Endothelial cell of umbilical vein (primary cell): Measurements from ENCODE around the gene HECTD3.

ENCODE experiments used
- CTCF ChIP-seq, 2 donors: IDR thresholded peaks; 1 replicate in 1 of 2; 2 replicates in 1 of 2; pipeline ENCODE4 v1.5.1; 2011; ENCODE audit warnings: low read length in 2 of 2, mild to moderate bottlenecking in 2 of 2, moderate library complexity in 2 of 2, control low read depth in 1 of 2, inconsistent platforms in 1 of 2, low read depth in 1 of 2; ENCODE audit not compliant: insufficient read depth in 1 of 2; ENCODE audit errors: extremely low read depth in 1 of 2
- EZH2 ChIP-seq: IDR thresholded peaks from 2 replicates; pipeline ENCODE4 v1.6.1; 2012; ENCODE audit warnings: borderline replicate concordance, low read depth, mild to moderate bottlenecking, moderate library complexity, low read length, inconsistent platforms; ENCODE audit not compliant: severe bottlenecking
- FOS ChIP-seq: IDR thresholded peaks from 2 replicates; pipeline ENCODE4 v1.6.1; 2011; ENCODE audit warnings: mild to moderate bottlenecking, low read length, moderate library complexity, borderline replicate concordance; ENCODE audit not compliant: insufficient read depth
- MAX ChIP-seq: IDR thresholded peaks from 2 replicates; pipeline ENCODE4 v1.6.1; 2011; ENCODE audit not compliant: insufficient read depth, insufficient read length
- POLR2A ChIP-seq: IDR thresholded peaks from 2 replicates; pipeline ENCODE4 v1.6.1; 2012; ENCODE audit warnings: low read depth, mild to moderate bottlenecking, control low read depth, low read length
- POLR2AphosphoS5 ChIP-seq: IDR thresholded peaks from 2 replicates; pipeline ENCODE4 v1.6.1; 2012; ENCODE audit warnings: low read depth, mild to moderate bottlenecking, control low read depth, low read length, moderate library complexity; ENCODE audit not compliant: insufficient read depth

- TF ChIP-seq CTCF (IDR thresholded peaks at IDR 0.05; ENCODE audit: extremely low read depth in 1 of 2, insufficient read depth in 1 of 2, low read depth in 1 of 2, low read length in 2 of 2) (no peak), EZH2 (no peak), POLR2A (no peak), POLR2AphosphoS5 (no peak), MAX (no peak), FOS (no peak)
These were observed 27.1 kb upstream of the HECTD3 start for GRCh38 chr1:45038240-45038639.
